K562 (cell line): ENCODE measurements around the gene BCO2. TPM values are rescaled to one million over a fixed set of nuclear protein-coding genes. Genes with fewer than 3 reads are reported as not detected.
A peak's percentile ranks its signal among the peaks of the same experiment; 100 is the strongest.

Experiments
- ATAC-seq: fragments of 200-7000 bp; cut with Tn5 transposase; 3 replicates; pipeline ENCODE4 v1.9.1; 2020; ENCODE audit warnings: moderate library complexity
- BruUV-seq: library from RNA; stranded (reverse); fragments of 400-500 nt; replicated peaks from 2 replicates; lab custom pipeline; 2021; lab: Mats Ljungman, UMichigan
- CTCF ChIA-PET: fragments of 300-600 bp; formaldehyde crosslinking; extraction: SDS; loops from one replicate; lab custom pipeline; 2021; ENCODE audit warnings: low intra/inter-chr PET ratio; lab: Yijun Ruan, JAX
- POLR2A ChIA-PET: fragments of 300-600, 350-650 bp; sonication (Branson Sonifier 250); formaldehyde crosslinking; extraction: SDS; loops from one replicate; lab custom pipeline; 2021; ENCODE audit warnings: antibody characterized with exemption, inconsistent platforms; lab: Yijun Ruan, JAX
- DNase-seq, 4 experiments: peaks; one replicate each; pipeline versions ENCODE4 v3.0.0 to v3.0.0-alpha.2; 2011 to 2018; ENCODE audit warnings: low spot score in 3 of 4, mixed read lengths in 3 of 4; ENCODE audit errors: extremely low read depth in 1 of 4
- FAIRE-seq: peaks from 2 replicates; lab custom pipeline; 2011; peaks lifted over from hg19 to GRCh38; lab: Jason Lieb, UNC
- H2AFZ ChIP-seq: 2 replicates; pipeline ENCODE4 v1.6.0; 2011; ENCODE audit warnings: low read depth, low read length, control low read depth, inconsistent platforms
- H3K27ac ChIP-seq: fragments of 200-600 bp; 3 replicates; pipeline ENCODE4 v1.8.0; 2011; ENCODE audit warnings: low read depth, mild to moderate bottlenecking, control low read depth, inconsistent platforms, low read length, moderate library complexity, mixed read lengths; ENCODE audit errors: extremely low read depth
- H3K27me3 ChIP-seq, 2 experiments: fragments of 300-600 bp in 1 of 2; 2 replicates in 1 of 2; 3 replicates in 1 of 2; pipeline versions ENCODE4 v1.6.0 to v1.8.0; 2011; ENCODE audit warnings: inconsistent platforms in 2 of 2, low read length in 2 of 2, mild to moderate bottlenecking in 1 of 2, mixed read lengths in 1 of 2, moderate library complexity in 1 of 2; ENCODE audit not compliant: control insufficient read depth in 2 of 2, insufficient read depth in 2 of 2
- H3K36me3 ChIP-seq: fragments of 300-600 bp; 3 replicates; pipeline ENCODE4 v1.8.0; 2011; ENCODE audit warnings: mild to moderate bottlenecking, low read length, inconsistent platforms; ENCODE audit not compliant: control insufficient read depth, insufficient read depth
- H3K4me1 ChIP-seq, 2 experiments: fragments of 200-600 bp in 1 of 2; replicated peaks in 1 of 2; 2 replicates in 1 of 2; 3 replicates in 1 of 2; pipeline versions ENCODE4 v1.5.1 to v1.8.0; 2011; ENCODE audit warnings: inconsistent platforms in 2 of 2, low read length in 2 of 2, mild to moderate bottlenecking in 1 of 2, mixed read lengths in 1 of 2, moderate library complexity in 1 of 2; ENCODE audit not compliant: control insufficient read depth in 2 of 2, insufficient read depth in 2 of 2
- H3K4me2 ChIP-seq: 2 replicates; pipeline ENCODE4 v1.6.1; 2011; ENCODE audit warnings: low read length, control low read depth, inconsistent platforms, mixed read lengths; ENCODE audit not compliant: insufficient read depth
- H3K4me3 ChIP-seq: fragments of 200-600 bp; sonication (generic), shearing (Covaris generic); 2 replicates; pipeline ENCODE4 v1.5.1; 2016; ENCODE audit warnings: control low read depth, inconsistent platforms
- H3K79me2 ChIP-seq: fragments of 200-600 bp; 3 replicates; pipeline ENCODE4 v1.8.0; 2011; ENCODE audit warnings: low read length, inconsistent platforms; ENCODE audit not compliant: control insufficient read depth, insufficient read depth
- H3K9ac ChIP-seq, 2 experiments: 2 replicates each; pipeline versions ENCODE4 v1.6.0 to v1.6.1; 2011; ENCODE audit warnings: low read depth in 2 of 2, low read length in 2 of 2, control low read depth in 1 of 2, inconsistent platforms in 1 of 2, mild to moderate bottlenecking in 1 of 2, mixed read lengths in 1 of 2; ENCODE audit not compliant: insufficient read depth in 1 of 2
- H3K9me1 ChIP-seq: one replicate; pipeline ENCODE4 v1.6.0; 2011; ENCODE audit warnings: inconsistent platforms, mild to moderate bottlenecking, low read length, moderate library complexity; ENCODE audit not compliant: control insufficient read depth, insufficient read depth
- H3K9me3 ChIP-seq: replicated peaks from 2 replicates; pipeline ENCODE4 v1.5.1; 2011; ENCODE audit warnings: low read depth, low read length, inconsistent platforms; ENCODE audit not compliant: control insufficient read depth, insufficient read depth
- H4K20me1 ChIP-seq: replicated peaks from 2 replicates; pipeline ENCODE4 v1.6.1; 2011; ENCODE audit warnings: low read length, inconsistent platforms, mixed read lengths; ENCODE audit not compliant: control insufficient read depth, insufficient read depth
- CBX8 ChIP-seq: fragments of 200-600 bp; sonication (generic); IDR thresholded peaks from 2 replicates; pipeline ENCODE4 v1.6.1; 2012; ENCODE audit warnings: borderline replicate concordance, mixed run types, low read depth, mild to moderate bottlenecking, moderate library complexity, mixed read lengths, low read length, control low read depth, inconsistent platforms; ENCODE audit not compliant: poor library complexity, severe bottlenecking; ENCODE audit errors: extremely low read depth
- SMARCC2 ChIP-seq: fragments of 450-650 bp; IDR thresholded peaks from 2 replicates; pipeline ENCODE4 v1.6.1; 2017; ENCODE audit warnings: antibody characterized with exemption, moderate library complexity, mild to moderate bottlenecking, low read depth
- TARDBP ChIP-seq: fragments of 450-650 bp; IDR thresholded peaks from 2 replicates; pipeline ENCODE4 v1.6.1; 2016
- ZBED1 ChIP-seq: IDR thresholded peaks from 2 replicates; pipeline ENCODE4 v1.6.1; 2014
- ZNF408 ChIP-seq: fragments of 250-450 bp; sonication (Bioruptor Pico); IDR thresholded peaks from 2 replicates; pipeline ENCODE4 v1.4.0; 2020; ENCODE audit warnings: low read depth, mild to moderate bottlenecking, moderate library complexity
- WGBS: fragments of 100-300 bp; shearing (Covaris generic); methylation state at CpG from one replicate; pipeline ENCODE4 v1.1.6; 2016; ENCODE audit warnings: low coverage, mixed read lengths; ENCODE audit not compliant: insufficient coverage; ENCODE audit errors: missing lambda C conversion rate; 5-methylcytosine and 5-hydroxymethylcytosine counted together
- in situ Hi-C: fragments of 300-500 bp; cut with MboI; formaldehyde crosslinking; loops from 4 replicates; pipeline ENCODE4 v1.15.0; 2018; ENCODE audit warnings: inconsistent platforms, mixed read lengths
- intact Hi-C: fragments of 100-400 bp; cut with micrococcal nuclease; formaldehyde crosslinking; loops from 2 replicates; pipeline ENCODE4 v1.14.2; 2022
- polyA plus RNA-seq, 8 experiments: library from polyadenylated mRNA; depleted of rRNA in 4 of 8; stranded (reverse) in 5 of 8; unstranded in 3 of 8; fragments of >200 nt; fragmentation: Nextera tagmentation in 2 of 8; fragmentation: Illumina TruSeq in 1 of 8; extraction: Ambion mirVana in 2 of 8; extraction: Trizol in 1 of 8; gene quantifications; 2 replicates each; pipeline versions ENCODE4 v1.2.1 to v1.2.3, GENCODE V29; 2011 to 2014; ENCODE audit warnings: inconsistent platforms in 1 of 8, missing spikeins in 1 of 8
- small RNA-seq: library from RNA; depleted of rRNA; stranded (forward); fragments of <200 nt; gene quantifications from one replicate; pipeline ENCODE3, GENCODE V24; 2014
- total RNA-seq, 7 experiments: library from RNA; depleted of rRNA in 6 of 7; stranded (reverse); fragments of >200 nt in 6 of 7; fragmentation: Illumina TruSeq in 2 of 7; extraction: Trizol in 2 of 7; gene quantifications; 2 replicates each; pipeline versions ENCODE4 v1.2.1 to v1.2.3, GENCODE V29; 2011 to 2021; ENCODE audit warnings: low replicate concordance in 1 of 7
- TF ChIP-seq, protein P1 (sequence below): fragments of 250-450 bp; sonication (Bioruptor Pico); IDR thresholded peaks from 2 replicates; pipeline ENCODE4 v1.8.0; 2021; ENCODE audit warnings: moderate library complexity, mild to moderate bottlenecking, inconsistent platforms
- TF ChIP-seq, protein P2 (sequence below): IDR thresholded peaks from 2 replicates; pipeline ENCODE4 v1.6.1; 2011; ENCODE audit not compliant: insufficient read length; ENCODE audit errors: extremely low read depth

Gene BCO2
- total and polyA plus RNA-seq, 9 of the 15 experiments (the other 6 are each of a cell fraction or from before 2014, with no cell fraction given) = 0.21 to 1.0 (median 0.47) TPM; not detected in 1

DNA sequence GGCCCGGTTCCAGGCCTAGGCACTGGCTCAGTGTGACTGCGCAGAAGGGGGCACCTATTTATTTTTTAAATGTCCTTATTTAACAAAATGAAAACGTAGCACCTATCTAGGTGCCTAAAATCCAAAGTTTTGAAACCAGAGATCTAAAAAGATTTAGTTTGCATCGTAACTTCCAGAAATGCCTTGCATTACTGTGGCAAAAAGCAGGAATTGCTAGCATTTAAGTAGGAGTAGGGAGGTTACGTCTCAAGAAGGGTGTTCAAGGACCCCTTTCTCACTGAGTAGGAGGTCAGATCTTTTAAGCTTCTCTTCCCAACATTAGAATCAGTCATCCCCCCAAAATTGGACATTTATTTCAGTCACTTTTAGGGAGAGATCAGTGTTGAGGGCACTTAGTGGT, 93.1 kb downstream of the BCO2 start:
- Histone ChIP-seq H3K36me3 (no peaks in the 10 kb centered on the region), H3K9me1 (no peaks in the 10 kb centered on the region), H3K9me3 (no peaks in the 10 kb centered on the region), H3K4me1 (peaks cover 0 to 13% of the 10 kb centered on the region in 2 experiments; a peak in 3 of 5 replicates), H3K9ac (no peak overlapping the region; a peak in 1 of 4 replicates), H4K20me1 (no peaks in the 10 kb centered on the region), H3K27ac (no peak overlapping the region), H3K27me3 (no peaks in the 10 kb centered on the region; a peak in 1 of 5 replicates), H3K4me3 (no peak overlapping the region), H2AFZ (0 out of 2 replicates have a peak overlapping the region, but pooled peaks have one; percentile 27), H3K79me2 (no peaks in the 10 kb centered on the region), H3K4me2 (no peak overlapping the region)
- 44% methylated on average over 5 of the region's 5 CpGs for WGBS
- FAIRE-seq (no peak), DNase-seq (no peak), ATAC-seq (no peak)
- in situ Hi-C loops = no loop called here
- no TSS peak for BruUV-seq
- POLR2A ChIA-PET = interaction anchor here (1.0 to 1.7 kb wide), 2 partner anchors 10 to 11 kb away, joined by 3 to 4 read pairs; no protein-coding TSS in a partner anchor
- CTCF ChIA-PET = no interaction called here
- TF ChIP-seq, protein P1, sequence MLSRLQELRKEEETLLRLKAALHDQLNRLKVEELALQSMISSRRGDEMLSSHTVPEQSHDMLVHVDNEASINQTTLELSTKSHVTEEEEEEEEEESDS (CRISPR knock-in tag) = no peak
- no peak for TF ChIP-seq TARDBP
- TF ChIP-seq CBX8 = no peak
- no peak for TF ChIP-seq ZBED1
- TF ChIP-seq SMARCC2 = no peak
- TF ChIP-seq ZNF408 (CRISPR knock-in tag) = no peak
- TF ChIP-seq, protein P2, sequence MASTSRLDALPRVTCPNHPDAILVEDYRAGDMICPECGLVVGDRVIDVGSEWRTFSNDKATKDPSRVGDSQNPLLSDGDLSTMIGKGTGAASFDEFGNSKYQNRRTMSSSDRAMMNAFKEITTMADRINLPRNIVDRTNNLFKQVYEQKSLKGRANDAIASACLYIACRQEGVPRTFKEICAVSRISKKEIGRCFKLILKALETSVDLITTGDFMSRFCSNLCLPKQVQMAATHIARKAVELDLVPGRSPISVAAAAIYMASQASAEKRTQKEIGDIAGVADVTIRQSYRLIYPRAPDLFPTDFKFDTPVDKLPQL = no peak
- intact Hi-C loops = no loop called here

Small RNA genes within 50 kb of the gene (small RNA-seq; reads per million reads assigned to genes)
- not detected for gene MRPS36P4

Other genes starting within 250 kb of the BCO2 start
Only the 7 nearest of the 10 such genes appear.
- 26.8 and 28.2 TPM in 2 replicates for gene NKAPD1, start 101.2 kb upstream of the BCO2 start, total RNA-seq (2014; rRNA removed)
- gene NKAPD1, start 101.2 kb upstream of the BCO2 start, total RNA-seq (2014; rRNA removed; fragmentation: Illumina TruSeq; extraction: Trizol) = 49.7 and 62.0 TPM in 2 replicates
- 54.1 and 56.6 TPM in 2 replicates for gene NKAPD1, start 101.2 kb upstream of the BCO2 start, total RNA-seq (2015; rRNA removed; fragmentation: Illumina TruSeq; extraction: Trizol)
- gene NKAPD1, start 101.2 kb upstream of the BCO2 start, total RNA-seq (2021) = 25.7 and 28.1 TPM in 2 replicates
- 21.8 and 31.9 TPM in 2 replicates for gene NKAPD1, start 101.2 kb upstream of the BCO2 start, polyA plus RNA-seq (2011; rRNA removed)
- gene NKAPD1, start 101.2 kb upstream of the BCO2 start, polyA plus RNA-seq (2014; fragmentation: Illumina TruSeq; extraction: Trizol) = 50.7 and 73.5 TPM in 2 replicates
- gene NKAPD1, start 101.2 kb upstream of the BCO2 start, polyA plus RNA-seq (2014; fragmentation: Nextera tagmentation; extraction: Ambion mirVana) = 10 to 100 TPM; 14.1 to 18.3 TPM
- gene NKAPD1, start 101.2 kb upstream of the BCO2 start, polyA plus RNA-seq (2014; rRNA removed) = 29.3 and 45.9 TPM in 2 replicates
- gene TIMM8B, start 88.8 kb upstream of the BCO2 start, total RNA-seq (2014; rRNA removed) = 145 and 209 TPM in 2 replicates
- 108 and 117 TPM in 2 replicates for gene TIMM8B, start 88.8 kb upstream of the BCO2 start, total RNA-seq (2014; rRNA removed; fragmentation: Illumina TruSeq; extraction: Trizol)
- gene TIMM8B, start 88.8 kb upstream of the BCO2 start, total RNA-seq (2015; rRNA removed; fragmentation: Illumina TruSeq; extraction: Trizol) = 106 and 117 TPM in 2 replicates
- gene TIMM8B, start 88.8 kb upstream of the BCO2 start, total RNA-seq (2021) = 104 and 113 TPM in 2 replicates
- gene TIMM8B, start 88.8 kb upstream of the BCO2 start, polyA plus RNA-seq (2011; rRNA removed) = 124 and 175 TPM in 2 replicates
- gene TIMM8B, start 88.8 kb upstream of the BCO2 start, polyA plus RNA-seq (2014; fragmentation: Illumina TruSeq; extraction: Trizol) = 95.8 and 105 TPM in 2 replicates
- gene TIMM8B, start 88.8 kb upstream of the BCO2 start, polyA plus RNA-seq (2014; fragmentation: Nextera tagmentation; extraction: Ambion mirVana) = 100 to 1,000 TPM; 325 to 338 TPM
- gene TIMM8B, start 88.8 kb upstream of the BCO2 start, polyA plus RNA-seq (2014; rRNA removed) = 200 and 208 TPM in 2 replicates
- 117 and 150 TPM in 2 replicates for gene SDHD, start 88.6 kb upstream of the BCO2 start, total RNA-seq (2014; rRNA removed)
- 239 and 242 TPM in 2 replicates for gene SDHD, start 88.6 kb upstream of the BCO2 start, total RNA-seq (2014; rRNA removed; fragmentation: Illumina TruSeq; extraction: Trizol)
- 156 and 174 TPM in 2 replicates for gene SDHD, start 88.6 kb upstream of the BCO2 start, total RNA-seq (2015; rRNA removed; fragmentation: Illumina TruSeq; extraction: Trizol)
- 176 and 197 TPM in 2 replicates for gene SDHD, start 88.6 kb upstream of the BCO2 start, total RNA-seq (2021)
- 276 and 303 TPM in 2 replicates for gene SDHD, start 88.6 kb upstream of the BCO2 start, polyA plus RNA-seq (2011; rRNA removed)
- 201 and 215 TPM in 2 replicates for gene SDHD, start 88.6 kb upstream of the BCO2 start, polyA plus RNA-seq (2014; fragmentation: Illumina TruSeq; extraction: Trizol)
- 1,000 to 10,000 TPM; 1,105 to 1,225 TPM for gene SDHD, start 88.6 kb upstream of the BCO2 start, polyA plus RNA-seq (2014; fragmentation: Nextera tagmentation; extraction: Ambion mirVana)
- gene SDHD, start 88.6 kb upstream of the BCO2 start, polyA plus RNA-seq (2014; rRNA removed) = 215 and 243 TPM in 2 replicates
- 3.3 and 5.4 TPM in 2 replicates for gene IL18, start 11.4 kb upstream of the BCO2 start, total RNA-seq (2014; rRNA removed)
- gene IL18, start 11.4 kb upstream of the BCO2 start, total RNA-seq (2014; rRNA removed; fragmentation: Illumina TruSeq; extraction: Trizol) = 7.9 and 9.0 TPM in 2 replicates
- 7.4 and 8.0 TPM in 2 replicates for gene IL18, start 11.4 kb upstream of the BCO2 start, total RNA-seq (2015; rRNA removed; fragmentation: Illumina TruSeq; extraction: Trizol)
- 3.5 and 6.0 TPM in 2 replicates for gene IL18, start 11.4 kb upstream of the BCO2 start, total RNA-seq (2021)
- 2.2 and 4.1 TPM in 2 replicates for gene IL18, start 11.4 kb upstream of the BCO2 start, polyA plus RNA-seq (2011; rRNA removed)
- 10.0 TPM in 2 replicates for gene IL18, start 11.4 kb upstream of the BCO2 start, polyA plus RNA-seq (2014; fragmentation: Illumina TruSeq; extraction: Trizol)
- 1 to 10 TPM; 5.9 to 6.1 TPM for gene IL18, start 11.4 kb upstream of the BCO2 start, polyA plus RNA-seq (2014; fragmentation: Nextera tagmentation; extraction: Ambion mirVana)
- gene IL18, start 11.4 kb upstream of the BCO2 start, polyA plus RNA-seq (2014; rRNA removed) = 7.4 and 8.9 TPM in 2 replicates
- gene TEX12, start 8.1 kb upstream of the BCO2 start, total RNA-seq (2014; rRNA removed) = 0.65 TPM in 1 of 2 replicates, not detected in the other
- gene TEX12, start 8.1 kb upstream of the BCO2 start, total RNA-seq (2014; rRNA removed; fragmentation: Illumina TruSeq; extraction: Trizol) = 0.73 and 1.0 TPM in 2 replicates
- 0.45 and 0.91 TPM in 2 replicates for gene TEX12, start 8.1 kb upstream of the BCO2 start, total RNA-seq (2015; rRNA removed; fragmentation: Illumina TruSeq; extraction: Trizol)
- 0.31 and 0.62 TPM in 2 replicates for gene TEX12, start 8.1 kb upstream of the BCO2 start, total RNA-seq (2021)
- 0.10 and 0.28 TPM in 2 replicates for gene TEX12, start 8.1 kb upstream of the BCO2 start, polyA plus RNA-seq (2011; rRNA removed)
- gene TEX12, start 8.1 kb upstream of the BCO2 start, polyA plus RNA-seq (2014; fragmentation: Illumina TruSeq; extraction: Trizol) = 0.39 and 0.61 TPM in 2 replicates
- gene TEX12, start 8.1 kb upstream of the BCO2 start, polyA plus RNA-seq (2014; fragmentation: Nextera tagmentation; extraction: Ambion mirVana) = 1 to 10 TPM; 1.4 to 2.3 TPM
- gene TEX12, start 8.1 kb upstream of the BCO2 start, polyA plus RNA-seq (2014; rRNA removed) = 0.20 and 0.28 TPM in 2 replicates
- 36.5 and 41.1 TPM in 2 replicates for gene PTS, start 50.9 kb downstream of the BCO2 start, total RNA-seq (2014; rRNA removed)
- gene PTS, start 50.9 kb downstream of the BCO2 start, total RNA-seq (2014; rRNA removed; fragmentation: Illumina TruSeq; extraction: Trizol) = 40.3 and 43.0 TPM in 2 replicates
- 28.8 and 31.6 TPM in 2 replicates for gene PTS, start 50.9 kb downstream of the BCO2 start, total RNA-seq (2015; rRNA removed; fragmentation: Illumina TruSeq; extraction: Trizol)
- gene PTS, start 50.9 kb downstream of the BCO2 start, total RNA-seq (2021) = 31.9 and 38.2 TPM in 2 replicates
- 30.3 and 42.1 TPM in 2 replicates for gene PTS, start 50.9 kb downstream of the BCO2 start, polyA plus RNA-seq (2011; rRNA removed)
- 27.1 and 29.8 TPM in 2 replicates for gene PTS, start 50.9 kb downstream of the BCO2 start, polyA plus RNA-seq (2014; fragmentation: Illumina TruSeq; extraction: Trizol)
- gene PTS, start 50.9 kb downstream of the BCO2 start, polyA plus RNA-seq (2014; fragmentation: Nextera tagmentation; extraction: Ambion mirVana) = 10 to 100 TPM; 70.4 to 72.7 TPM
- gene PTS, start 50.9 kb downstream of the BCO2 start, polyA plus RNA-seq (2014; rRNA removed) = 51.9 and 58.9 TPM in 2 replicates
- not detected in 2 replicates for gene PLET1, start 85.3 kb downstream of the BCO2 start, total RNA-seq (2014; rRNA removed)
- not detected in 2 replicates for gene PLET1, start 85.3 kb downstream of the BCO2 start, total RNA-seq (2014; rRNA removed; fragmentation: Illumina TruSeq; extraction: Trizol)
- gene PLET1, start 85.3 kb downstream of the BCO2 start, total RNA-seq (2015; rRNA removed; fragmentation: Illumina TruSeq; extraction: Trizol) = not detected in 2 replicates
- gene PLET1, start 85.3 kb downstream of the BCO2 start, total RNA-seq (2021) = not detected in 2 replicates
- not detected in 2 replicates for gene PLET1, start 85.3 kb downstream of the BCO2 start, polyA plus RNA-seq (2011; rRNA removed)
- gene PLET1, start 85.3 kb downstream of the BCO2 start, polyA plus RNA-seq (2014; fragmentation: Illumina TruSeq; extraction: Trizol) = not detected in 2 replicates
- not detected for gene PLET1, start 85.3 kb downstream of the BCO2 start, polyA plus RNA-seq (2014; fragmentation: Nextera tagmentation; extraction: Ambion mirVana)
- gene PLET1, start 85.3 kb downstream of the BCO2 start, polyA plus RNA-seq (2014; rRNA removed) = not detected in 2 replicates